CD4-positive, alpha-beta T cell treated with Interleukin-6 at 100 ng/mL for 8 hours (primary cell): ENCODE data around the gene SPINK4.
A peak's percentile ranks its signal among the peaks of the same experiment; 100 is the strongest.

Experiments
- DNase-seq: peaks from one replicate; pipeline ENCODE4 v3.0.0-alpha.2; 2020; ENCODE audit warnings: mixed read lengths, low spot score

The SPINK4 gene, protein sequence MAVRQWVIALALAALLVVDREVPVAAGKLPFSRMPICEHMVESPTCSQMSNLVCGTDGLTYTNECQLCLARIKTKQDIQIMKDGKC

DNA sequence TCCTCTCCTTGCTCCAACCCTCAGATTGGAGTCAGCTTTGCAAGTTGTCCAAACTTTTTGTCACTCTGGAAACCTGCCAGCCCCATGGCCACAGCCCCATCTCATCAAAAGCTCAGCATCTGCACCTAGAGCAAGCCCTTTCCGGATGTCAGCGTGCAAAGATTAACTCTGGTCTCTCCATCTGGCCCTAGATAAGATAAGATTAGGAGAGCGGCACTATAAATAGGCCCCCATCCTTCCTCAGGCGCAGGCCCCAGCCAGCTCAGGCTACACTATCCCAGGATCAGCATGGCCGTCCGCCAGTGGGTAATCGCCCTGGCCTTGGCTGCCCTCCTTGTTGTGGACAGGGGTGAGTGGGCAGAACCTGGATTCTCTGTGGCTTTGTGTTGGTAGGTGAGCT lies at the start of gene SPINK4:
Gene SPINK4 (plus strand): TSS at position 247 of the 400 bp plus-strand sequence. CDS start 42 bp downstream, at position 289.
- DNase-seq, result no peak

DNA sequence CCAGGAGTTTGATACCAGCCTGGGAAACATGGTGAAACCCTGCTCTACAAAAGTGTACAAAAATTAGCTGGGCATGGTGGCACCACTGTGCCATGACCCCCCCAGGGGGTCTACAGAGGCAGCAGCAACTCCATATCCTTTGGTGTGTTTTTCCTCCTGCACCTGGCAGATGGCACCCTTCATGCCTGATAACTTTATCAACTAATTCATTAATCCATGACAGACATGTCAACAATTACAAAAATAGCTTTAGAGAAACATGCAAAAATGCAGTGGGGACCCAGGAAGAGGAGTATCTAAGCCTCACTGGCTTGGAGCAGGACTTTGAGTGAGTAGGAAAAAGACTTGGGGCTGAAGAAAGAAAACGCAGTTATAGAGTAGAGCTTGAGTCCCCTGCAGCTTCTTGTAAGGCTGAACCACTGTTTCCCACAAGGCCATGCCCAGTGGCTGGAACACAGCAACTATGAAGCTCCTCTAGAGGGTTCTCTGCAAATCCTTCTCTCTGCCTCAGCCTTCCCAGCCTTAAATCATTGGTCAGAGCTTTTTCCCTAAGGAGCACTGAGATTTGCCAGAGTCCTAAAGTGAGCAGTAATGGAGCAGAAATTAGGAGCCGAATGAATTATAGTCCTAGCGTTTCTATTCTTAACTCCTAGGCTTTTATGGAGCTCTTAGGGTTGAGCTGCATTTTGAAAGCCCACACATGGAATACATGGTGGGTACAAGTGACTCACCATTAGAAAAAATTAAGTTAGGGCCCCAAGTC lies 47.3 kb upstream of the SPINK4 start:
- DNase-seq, result no peak

DNA sequence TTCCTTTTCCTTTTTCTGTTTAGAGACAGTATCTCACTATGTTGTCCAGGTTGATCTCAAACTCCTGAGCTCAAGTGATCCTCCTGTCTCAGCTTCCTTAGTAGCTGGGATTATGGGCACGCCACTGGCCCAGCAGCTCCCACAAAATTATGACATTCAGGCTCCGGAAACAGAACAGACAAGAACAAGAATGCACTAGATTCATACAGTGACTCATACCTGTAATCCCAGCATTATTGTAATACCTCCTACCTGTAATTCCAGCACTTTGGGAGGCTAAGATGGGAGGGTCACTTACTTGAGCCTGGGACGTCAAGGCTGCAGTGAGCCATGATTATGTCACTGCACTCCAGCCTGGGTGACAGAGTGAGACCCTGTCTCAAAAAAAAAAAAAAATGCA lies 46.1 kb upstream of the SPINK4 start:
- DNase-seq, result no peak

DNA sequence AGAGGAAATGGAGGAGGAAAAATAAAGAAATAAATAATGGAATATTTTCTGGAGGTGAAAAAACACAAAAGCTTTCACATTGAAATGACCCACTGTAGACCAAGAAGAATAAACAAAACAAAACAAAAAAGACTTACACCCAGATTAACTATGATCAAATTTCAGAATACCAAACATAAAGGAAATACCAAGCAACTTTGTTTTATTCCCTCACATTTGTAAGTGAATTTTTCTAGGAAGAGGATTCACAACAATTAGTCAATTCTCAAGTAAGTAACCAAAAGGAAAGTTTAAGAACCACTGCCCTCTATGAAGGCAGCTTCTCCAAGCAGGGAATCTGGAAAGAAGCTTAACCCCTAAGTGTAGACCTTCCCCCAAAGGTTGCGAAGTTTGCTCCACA lies 43.2 kb upstream of the SPINK4 start:
- DNase-seq, result no peak

DNA sequence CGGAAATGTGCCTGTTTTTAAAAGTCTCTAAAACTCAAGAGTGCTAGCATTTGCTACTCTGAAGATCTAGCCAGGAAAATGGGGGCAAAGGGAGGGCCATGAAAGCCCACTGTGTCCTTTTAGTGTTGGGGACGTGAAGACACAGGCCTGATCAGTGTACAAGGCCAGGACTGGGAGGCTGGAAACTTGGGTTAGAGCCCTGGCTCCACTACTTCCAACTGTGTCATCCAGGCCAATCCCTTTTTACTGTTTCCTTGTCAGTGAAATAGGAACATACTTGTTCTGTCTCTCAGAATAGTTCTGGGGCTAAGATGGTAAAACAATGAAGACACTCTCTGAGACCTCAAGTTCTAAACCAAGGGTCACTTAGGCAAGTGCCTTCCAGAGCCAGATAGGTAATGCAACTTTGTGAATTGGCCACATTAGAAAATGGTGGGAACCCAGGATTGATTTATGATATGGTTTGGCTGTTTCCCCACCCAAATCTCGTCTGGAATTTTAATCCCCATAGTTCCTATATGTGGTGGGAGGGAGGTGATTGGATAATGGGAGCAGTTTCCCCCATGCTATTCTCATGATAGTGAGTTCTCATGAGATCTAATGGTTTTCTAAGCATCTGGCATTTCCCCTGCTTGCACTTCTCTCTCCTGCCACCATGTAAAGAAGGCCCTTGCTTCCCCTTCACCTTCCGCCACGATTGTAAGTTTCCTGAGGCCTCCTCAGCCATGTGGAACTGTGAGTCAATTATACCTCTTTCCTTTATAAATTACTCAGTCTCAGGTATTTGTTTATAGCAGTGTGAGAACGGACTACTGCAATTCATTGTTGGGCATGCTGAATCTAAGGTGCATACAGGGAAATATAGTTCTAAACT lies 42.5 kb upstream of the SPINK4 start:
- no peak for DNase-seq

DNA sequence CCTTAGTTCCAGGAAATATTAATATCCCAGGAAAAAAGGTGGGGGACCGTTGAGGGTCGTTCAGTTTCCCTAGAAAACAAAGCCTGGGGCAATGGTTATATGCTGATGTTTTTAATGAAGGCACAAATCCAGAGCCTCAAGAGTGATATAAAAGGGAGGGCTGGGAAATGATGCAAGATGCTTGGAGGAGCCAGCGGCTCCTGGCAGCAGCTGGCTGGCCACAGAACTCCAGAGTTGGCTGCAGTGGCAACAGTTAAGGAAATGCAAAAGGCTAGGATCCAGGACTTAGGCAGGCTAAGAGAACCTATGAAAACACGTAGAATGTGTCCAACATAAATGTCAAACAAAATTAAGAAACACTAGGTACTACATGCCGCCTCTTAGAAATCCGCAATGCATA lies 41.8 kb upstream of the SPINK4 start:
- DNase-seq, result no peak

DNA sequence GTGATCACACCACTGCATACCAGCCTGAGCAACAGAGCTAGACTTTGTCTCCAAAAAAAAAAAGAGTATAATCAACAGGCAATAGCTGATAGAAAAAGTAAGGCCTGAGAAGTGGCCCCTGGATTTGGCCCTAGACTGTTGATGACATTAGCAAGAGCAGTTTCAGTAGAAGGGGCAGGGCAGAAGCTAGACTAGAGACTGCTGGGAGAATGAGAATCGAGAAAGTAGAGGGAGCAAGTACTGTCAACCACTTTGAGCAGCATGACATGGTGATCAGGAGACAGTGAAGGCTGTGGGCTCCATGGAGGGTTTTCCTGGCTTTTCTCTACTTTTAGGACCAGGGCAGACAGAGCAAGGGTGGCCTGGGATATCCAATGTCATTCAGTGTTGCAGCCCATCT lies 37.9 kb upstream of the SPINK4 start:
- DNase-seq, result no peak

DNA sequence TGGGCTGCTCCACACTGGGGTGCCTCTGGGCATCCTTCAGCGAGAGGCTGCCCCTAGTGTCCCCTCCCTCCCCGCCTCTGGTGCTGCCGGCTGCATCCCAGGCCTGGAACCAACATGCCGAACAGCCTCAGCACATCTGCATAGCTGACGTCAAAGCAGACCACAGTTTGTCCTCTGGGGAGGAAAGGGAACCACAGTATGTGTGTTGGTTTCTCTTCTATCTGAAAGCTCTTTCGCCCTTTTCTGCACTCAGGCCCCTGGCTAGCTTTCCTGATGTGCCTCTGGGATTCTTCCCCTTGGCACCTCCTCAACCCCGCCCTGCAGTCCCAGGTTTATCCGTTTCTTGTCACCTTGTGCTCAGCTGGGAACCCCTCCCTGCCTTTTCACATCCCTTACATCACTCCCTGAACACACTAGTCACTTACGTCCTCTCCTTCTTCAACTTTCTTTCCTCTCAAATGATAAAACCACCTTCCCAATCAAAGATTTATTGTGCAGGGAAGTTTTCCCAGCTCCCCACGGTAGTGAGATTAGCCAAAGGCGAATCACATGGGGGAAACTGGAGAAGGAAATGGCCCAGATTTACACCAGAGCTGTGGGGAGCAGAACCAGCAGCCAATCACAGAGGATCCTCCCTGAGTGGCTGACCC lies 37.3 kb upstream of the SPINK4 start:
- DNase-seq, result no peak

DNA sequence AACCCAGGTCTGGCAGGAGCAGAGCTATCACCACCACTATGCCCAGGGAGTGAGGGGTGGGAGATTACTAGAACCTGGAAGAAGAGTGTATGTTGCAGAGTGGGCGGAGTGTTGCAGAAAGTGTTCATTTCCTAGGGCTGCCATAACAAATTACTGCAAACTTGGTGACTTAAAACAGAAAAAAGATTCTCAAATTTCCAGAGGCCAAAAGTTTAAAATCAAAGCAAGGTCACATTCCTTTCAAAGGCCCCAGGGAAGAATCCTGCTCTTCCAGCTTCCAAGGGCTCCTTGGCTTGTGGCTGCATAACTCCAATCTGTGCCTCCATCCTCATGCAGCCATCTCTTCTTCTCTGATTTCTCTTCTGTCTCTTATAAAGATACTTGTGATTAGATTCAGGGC lies 30.6 kb upstream of the SPINK4 start:
- DNase-seq, result no peak

DNA sequence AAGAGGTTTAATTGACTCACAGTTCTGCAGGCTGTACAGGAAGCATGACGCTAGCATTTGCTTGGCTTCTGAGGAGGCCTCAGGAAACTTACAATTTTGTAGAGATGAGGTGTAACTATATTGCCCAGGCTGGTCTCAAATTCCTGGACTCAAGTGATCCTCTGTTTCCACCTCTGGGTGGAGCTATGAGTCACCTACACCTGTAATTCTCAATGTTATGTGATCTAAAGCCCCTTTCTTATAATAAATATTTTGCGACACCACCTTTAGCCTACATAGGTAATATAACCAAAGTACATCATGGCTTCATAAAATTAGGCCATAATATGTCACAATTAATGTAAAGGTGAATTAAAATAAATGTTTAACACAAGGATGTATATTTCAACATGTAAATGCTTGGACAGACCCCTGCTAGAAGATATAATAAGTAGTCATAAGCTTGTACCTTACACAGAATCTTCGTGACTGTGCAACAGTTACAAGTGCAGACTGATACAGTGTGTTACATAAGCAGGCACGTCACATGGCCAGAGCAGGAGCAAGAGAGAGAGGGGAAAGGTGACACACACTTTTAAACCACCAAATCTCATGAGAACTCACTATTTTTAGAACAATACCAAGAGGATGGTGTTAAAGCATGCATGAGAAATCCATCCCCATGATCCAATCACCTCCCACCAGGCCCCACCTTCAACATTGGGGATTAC lies 29.8 kb upstream of the SPINK4 start:
- DNase-seq, result no peak

DNA sequence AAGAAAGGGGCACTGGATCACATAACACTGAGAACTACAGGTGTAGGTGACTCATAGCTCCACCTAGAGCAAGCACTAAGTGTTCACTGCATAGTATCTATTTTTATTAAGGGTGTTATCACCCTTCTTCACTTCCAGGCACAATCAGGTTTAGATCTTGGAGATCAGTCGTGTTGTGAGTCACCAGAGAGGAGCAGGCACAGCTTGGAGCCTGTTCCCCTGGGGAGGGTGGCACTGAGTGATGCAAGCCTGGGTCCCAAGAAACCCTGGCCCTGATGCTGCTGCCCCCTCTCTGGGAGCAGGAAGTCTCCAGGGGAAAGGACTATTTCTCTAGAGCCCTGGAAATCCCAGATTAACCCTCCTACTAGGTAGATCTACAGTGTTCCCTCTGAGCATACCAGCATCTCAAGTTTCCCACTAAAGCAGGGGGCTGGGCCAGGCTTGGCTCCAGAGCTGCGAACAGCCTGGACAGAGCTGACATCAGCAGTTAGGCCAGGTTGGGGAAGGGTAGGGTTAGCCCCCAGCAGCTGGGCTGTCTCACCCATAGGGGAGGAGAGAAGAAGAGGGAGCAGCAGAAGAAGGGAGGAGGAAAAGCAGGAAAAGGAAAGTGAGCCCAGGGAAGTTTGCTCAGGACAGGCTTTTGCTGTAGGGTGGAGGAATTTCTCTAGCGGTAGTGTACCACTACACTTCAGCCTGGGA lies 28.1 kb upstream of the SPINK4 start:
- no peak for DNase-seq

DNA sequence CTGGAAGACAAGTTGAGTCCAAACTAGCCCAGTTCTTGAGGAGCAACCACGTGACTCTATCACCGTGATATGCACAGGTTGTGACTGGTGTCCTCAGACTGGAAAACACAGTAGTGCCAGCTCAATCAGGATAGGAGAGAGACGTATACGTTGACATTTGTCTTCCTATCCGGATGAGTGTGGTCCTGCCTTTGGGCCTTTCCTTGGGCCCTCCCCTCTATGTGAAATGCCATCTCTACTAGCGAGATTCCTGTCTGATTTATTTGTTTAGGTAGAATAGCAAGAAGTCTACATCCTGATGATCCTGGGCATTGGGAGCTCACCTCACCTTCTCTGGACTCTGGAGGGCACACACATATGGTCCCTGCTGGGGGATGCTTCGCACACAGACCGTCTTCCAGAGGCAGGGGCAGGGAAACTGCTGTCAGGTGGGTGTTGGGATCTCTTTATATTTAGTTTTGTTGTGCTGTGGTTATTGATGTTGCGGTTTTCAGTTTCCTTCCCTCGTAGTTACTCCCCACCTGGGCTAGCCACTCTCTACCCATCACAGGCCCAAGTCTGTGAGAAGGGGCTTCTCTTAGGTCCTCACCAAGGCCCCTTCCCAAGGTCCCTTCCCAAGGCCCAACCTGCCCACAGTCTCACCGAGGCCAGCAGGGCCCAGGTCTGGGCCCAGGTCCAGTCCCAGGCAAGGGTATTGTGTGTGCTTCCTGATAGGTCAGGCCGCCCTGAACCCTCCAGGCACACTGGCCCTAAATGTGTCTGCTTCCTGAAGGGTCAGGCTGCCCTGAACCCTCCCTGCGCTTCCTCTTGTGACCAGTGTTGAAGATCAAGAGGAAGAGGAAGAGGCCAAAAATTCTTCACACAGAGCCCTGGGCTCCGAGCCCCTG lies 19.0 kb upstream of the SPINK4 start:
- DNase-seq, result no peak

DNA sequence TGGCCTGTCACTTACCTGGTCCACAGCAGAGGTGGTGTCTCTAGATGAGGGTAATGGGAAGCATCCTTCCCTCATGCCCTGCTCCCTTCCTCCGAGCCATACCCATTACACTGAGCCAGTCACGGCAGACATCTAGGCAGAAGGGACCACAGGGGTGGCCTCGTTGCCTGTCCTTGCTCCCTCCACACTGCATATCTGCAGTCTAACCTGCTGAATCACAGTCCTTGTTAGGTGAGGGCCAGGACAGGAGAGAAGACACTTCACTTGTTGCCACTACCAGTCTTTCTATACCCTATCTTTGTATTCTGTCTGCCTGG lies 18.4 kb upstream of the SPINK4 start:
- DNase-seq, result no peak

DNA sequence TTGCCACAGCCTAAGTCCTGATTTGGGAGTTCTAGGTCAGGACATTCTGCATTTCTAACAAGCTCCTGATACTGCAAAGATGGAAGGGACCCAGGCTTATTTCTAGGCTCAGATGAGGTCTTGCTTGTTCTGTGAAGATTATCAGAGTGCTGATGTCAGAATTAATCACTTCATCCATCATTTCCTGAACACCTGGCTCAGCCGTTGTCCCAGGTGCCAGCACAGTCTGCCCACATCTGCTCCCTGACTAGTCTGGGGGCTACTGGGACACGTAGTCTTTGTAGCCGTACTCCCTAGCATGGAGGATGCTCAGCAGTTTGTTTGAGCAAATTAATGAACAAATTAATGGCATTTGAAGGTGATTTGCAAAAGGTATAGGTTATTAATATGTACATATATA lies 17.9 kb upstream of the SPINK4 start:
- DNase-seq, result no peak

DNA sequence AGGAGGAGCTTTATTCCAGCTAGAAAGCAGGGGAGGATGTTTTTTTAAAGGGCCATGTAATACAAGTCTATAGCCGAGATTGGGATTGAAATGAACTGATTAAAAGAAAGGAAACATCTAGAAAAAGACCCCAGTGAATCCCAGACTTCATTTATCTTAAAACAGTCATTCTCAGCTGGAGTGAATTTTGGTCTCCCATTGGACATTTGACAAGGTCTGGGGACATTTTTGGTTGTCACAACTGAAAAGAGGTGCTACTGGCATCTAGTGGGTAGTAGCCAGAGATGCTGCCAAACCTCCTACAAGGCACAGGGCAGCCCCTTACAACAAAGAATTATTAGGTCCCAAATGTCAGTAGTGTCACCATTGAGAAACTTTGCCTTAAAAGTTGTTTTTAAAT lies 16.3 kb upstream of the SPINK4 start:
- DNase-seq, result no peak

DNA sequence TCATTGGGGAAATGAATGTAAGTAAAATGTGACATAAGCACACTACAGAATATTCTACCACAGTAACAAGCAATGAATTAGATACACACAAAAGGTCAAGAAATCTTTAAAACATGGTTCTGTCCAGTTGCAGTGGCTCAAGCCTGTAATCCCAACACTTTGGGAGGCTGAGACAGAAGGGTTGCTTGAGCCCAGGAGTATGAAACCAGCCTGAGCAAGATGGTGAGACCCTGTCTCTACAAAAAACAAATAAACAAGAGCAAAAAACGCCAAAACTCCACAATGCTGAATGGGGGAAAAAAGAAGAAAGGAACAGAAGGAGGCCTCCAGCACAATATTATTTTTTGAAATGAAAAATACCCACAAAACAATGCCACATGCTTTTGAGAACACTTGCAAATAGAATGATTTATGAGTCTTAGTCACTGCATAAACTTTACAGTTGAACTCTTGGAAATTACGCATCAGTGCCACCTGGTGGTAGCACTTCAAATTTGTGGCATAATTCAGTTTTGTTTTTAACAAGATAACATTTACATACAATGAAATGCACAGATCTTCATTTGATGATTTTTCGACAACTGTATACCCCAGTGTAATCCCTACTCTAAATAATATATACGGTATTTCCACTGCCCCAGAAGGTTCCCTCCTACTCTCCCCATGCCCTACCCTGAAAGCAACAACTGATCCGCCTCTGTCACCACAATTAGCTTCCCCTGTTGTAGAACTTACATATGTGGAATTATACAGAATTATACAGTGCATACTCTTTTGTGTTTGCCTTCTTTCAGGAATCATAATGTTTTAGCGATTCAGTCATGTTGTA lies 14.4 kb upstream of the SPINK4 start:
- DNase-seq, result peak; percentile 69

DNA sequence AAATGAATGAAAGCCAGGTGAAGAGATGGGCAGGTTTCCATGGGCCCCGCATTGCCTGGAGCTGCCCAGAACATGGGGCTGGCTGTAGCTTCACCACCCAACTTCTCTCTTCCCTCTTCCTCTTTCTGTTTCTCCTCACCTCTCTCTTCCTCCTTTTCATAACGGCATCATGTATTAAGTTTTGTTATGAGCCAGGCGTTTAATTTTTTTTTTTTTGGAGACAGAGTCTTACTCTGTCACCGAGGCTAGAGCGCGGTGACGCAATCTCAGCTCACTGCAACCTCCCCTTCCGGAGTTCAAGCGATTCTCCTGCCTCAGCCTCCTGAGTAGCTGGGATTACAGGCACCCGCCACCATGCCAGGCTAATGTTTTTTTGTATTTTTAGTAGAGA lies 13.0 kb upstream of the SPINK4 start:
- DNase-seq, result no peak

DNA sequence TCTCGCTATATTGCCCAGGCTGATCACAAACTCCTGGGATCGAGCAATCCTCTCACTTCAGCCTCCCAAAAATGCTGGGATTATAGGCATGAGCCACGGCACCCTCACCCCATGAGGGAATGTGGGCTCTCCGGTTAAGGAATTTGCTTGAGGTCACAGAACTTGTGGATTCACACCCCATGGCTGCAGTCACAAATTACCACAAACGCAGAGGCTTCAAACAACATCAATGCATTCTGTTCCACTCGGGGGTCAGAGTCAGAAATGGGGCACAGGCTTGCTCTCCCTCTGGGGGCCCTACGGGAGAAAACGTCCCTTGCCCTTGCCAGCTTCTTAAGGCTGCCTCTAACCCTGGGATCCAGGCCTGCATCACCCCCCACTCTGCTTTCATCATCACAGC lies 12.2 kb upstream of the SPINK4 start:
- no peak for DNase-seq

DNA sequence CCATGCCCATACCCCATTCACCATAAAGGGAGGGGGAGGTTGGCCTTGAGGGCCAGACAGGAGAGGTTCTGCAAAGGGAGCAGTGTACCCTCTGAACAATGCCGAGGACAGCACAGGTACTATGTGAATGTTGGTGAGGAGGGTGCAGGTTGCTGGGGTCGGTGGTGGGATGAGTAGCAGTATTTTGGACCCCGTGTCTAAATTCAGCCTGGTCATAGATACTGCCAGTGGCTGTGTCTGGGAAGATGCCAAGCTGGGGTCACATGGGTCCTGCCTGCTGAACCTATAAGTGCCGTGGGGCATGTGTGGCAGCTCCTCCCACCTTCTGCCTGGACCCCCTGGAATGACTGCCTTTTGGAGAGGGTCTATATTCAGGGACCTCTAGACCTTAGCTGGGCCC lies 11.4 kb upstream of the SPINK4 start:
- DNase-seq, result no peak
